Measurements from ENCODE around the gene PPP2R5D. TPM values are rescaled to one million over a fixed set of nuclear protein-coding genes. Genes with fewer than 3 reads are reported as not detected.

PPP2R5D gene
- total RNA-seq, 1 experiment from 2014 or later = 53.5 TPM

DNA sequence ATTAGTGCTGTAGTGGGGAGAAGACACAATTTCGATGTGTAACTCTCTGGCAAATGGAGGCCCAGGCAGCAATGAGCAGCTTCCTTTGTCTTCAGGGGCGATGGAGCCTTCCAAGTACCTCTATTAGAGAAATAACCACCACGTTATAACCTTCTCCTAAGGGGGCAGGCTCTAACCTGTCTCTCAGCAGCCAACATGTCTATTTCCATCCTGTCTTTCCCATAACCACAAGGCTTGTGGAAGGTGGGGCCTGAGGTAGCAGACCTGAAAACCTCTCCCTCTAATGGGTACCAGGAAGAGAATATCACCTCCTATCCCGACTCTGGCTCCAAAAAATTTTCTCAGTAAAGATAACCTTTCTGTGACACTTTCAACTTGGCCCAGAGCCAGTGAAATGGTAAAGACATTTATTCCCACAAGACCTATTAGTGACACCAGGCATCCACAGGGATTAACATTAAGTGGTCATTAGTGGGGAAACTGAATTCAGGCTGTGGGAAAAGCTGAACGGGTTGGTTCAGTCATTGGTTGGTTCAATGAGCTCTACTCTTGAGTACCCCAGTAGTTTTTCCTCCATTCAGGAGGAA lies 9.4 kb upstream of the PPP2R5D start:
- Histone ChIP-seq H3K27me3 (ENCODE audit: insufficient read depth, low read length) (no peaks in the 10 kb centered on the region), H3K27ac (ENCODE audit: insufficient read length, low read depth, low read length) (no peak overlapping the region), H4K5ac (ENCODE audit: insufficient read length, low read depth, low read length) (no peak overlapping the region), H3K14ac (ENCODE audit: insufficient read depth, low read length) (no peak overlapping the region), H3K23me2 (ENCODE audit: insufficient read length, low read depth, low read length, poor library complexity, severe bottlenecking) (peaks cover 11% of the 10 kb centered on the region), H4K91ac (ENCODE audit: insufficient read length, low read depth, low read length) (no peak overlapping the region), H2BK5ac (ENCODE audit: insufficient read length, low read length) (no peak overlapping the region), H3K9me3 (ENCODE audit: control insufficient read depth, low read depth, low read length) (no peaks in the 10 kb centered on the region), H2BK20ac (ENCODE audit: low read depth, low read length, poor library complexity, severe bottlenecking) (no peak overlapping the region), H3K79me1 (ENCODE audit: insufficient read depth, low read depth, low read length, poor library complexity, severe bottlenecking) (no peaks in the 10 kb centered on the region), H3T11ph (ENCODE audit: low read length) (no peak overlapping the region), H3K4ac (ENCODE audit: low read depth, low read length) (no peak overlapping the region), H4K8ac (replicated peaks; ENCODE audit: insufficient read length, low read depth, low read length) (no peak overlapping the region), H2AK5ac (ENCODE audit: insufficient read length, low read length) (no peak overlapping the region), H3K56ac (ENCODE audit: insufficient read length, low read depth, low read length) (no peak overlapping the region), H3K4me1 (ENCODE audit: insufficient read depth, low read length) (no peaks in the 10 kb centered on the region; the same call in 1 of the 2 replicates), H3K18ac (ENCODE audit: insufficient read length, low read depth, low read length) (no peak overlapping the region), H3K9ac (ENCODE audit: extremely low read depth, insufficient read length, low read length) (no peak overlapping the region), H2BK12ac (ENCODE audit: insufficient read length, low read depth, low read length) (no peak overlapping the region), H2AFZ (ENCODE audit: low read length) (no peak overlapping the region), H4K20me1 (ENCODE audit: control insufficient read depth, insufficient read depth, insufficient read length) (no peaks in the 10 kb centered on the region), H3K23ac (ENCODE audit: insufficient read length, low read depth, low read length) (no peak overlapping the region), H2BK120ac (ENCODE audit: low read depth, low read length, poor library complexity, severe bottlenecking) (no peak overlapping the region), H2BK15ac (ENCODE audit: low read depth, low read length) (no peak overlapping the region), H3K4me2 (ENCODE audit: insufficient read depth, insufficient read length, low read length) (no peak overlapping the region), H3K79me2 (ENCODE audit: insufficient read depth, low read length) (no peaks in the 10 kb centered on the region)
- Mint-ChIP-seq H3K4me3 (no peak overlapping the region), H3K9me3 (no peaks in the 10 kb centered on the region), H3K36me3 (ENCODE audit: insufficient read depth in 1 of 3, low read depth in 3 of 3) (peaks cover 4 to 10% (median 7%) of the 10 kb centered on the region in 3 experiments; a peak in 5 of 7 replicates), H3K27ac (no peak overlapping the region), H3K27me3 (ENCODE audit: low read depth) (no peaks in the 10 kb centered on the region), H3K4me1 (peaks cover 13 to 17% of the 10 kb centered on the region in 2 experiments)
- TF ChIP-seq, protein P1, sequence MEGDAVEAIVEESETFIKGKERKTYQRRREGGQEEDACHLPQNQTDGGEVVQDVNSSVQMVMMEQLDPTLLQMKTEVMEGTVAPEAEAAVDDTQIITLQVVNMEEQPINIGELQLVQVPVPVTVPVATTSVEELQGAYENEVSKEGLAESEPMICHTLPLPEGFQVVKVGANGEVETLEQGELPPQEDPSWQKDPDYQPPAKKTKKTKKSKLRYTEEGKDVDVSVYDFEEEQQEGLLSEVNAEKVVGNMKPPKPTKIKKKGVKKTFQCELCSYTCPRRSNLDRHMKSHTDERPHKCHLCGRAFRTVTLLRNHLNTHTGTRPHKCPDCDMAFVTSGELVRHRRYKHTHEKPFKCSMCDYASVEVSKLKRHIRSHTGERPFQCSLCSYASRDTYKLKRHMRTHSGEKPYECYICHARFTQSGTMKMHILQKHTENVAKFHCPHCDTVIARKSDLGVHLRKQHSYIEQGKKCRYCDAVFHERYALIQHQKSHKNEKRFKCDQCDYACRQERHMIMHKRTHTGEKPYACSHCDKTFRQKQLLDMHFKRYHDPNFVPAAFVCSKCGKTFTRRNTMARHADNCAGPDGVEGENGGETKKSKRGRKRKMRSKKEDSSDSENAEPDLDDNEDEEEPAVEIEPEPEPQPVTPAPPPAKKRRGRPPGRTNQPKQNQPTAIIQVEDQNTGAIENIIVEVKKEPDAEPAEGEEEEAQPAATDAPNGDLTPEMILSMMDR (conservative IDR thresholded peaks at IDR 0.05) = no peak
- DNase-seq = no peak
- WGBS (ENCODE audit: extremely low coverage, insufficient read length, low lambda C conversion rate) = no CpG with 5 or more reads among the region's 5 CpGs

All from H9 (cell line).